Gastroesophageal sphincter (tissue), 3 donors: ENCODE measurements around the gene PYGO1.

ENCODE experiments used
- CTCF ChIP-seq, 4 experiments: fragments of 200-600 bp in 2 of 4; fragments of 450-650 bp in 2 of 4; sonication (generic) in 1 of 4; IDR thresholded peaks; one replicate each; pipeline ENCODE4 v1.5.1; 2017 to 2019; ENCODE audit warnings: antibody characterized with exemption in 4 of 4, mild to moderate bottlenecking in 2 of 4, moderate library complexity in 2 of 4
- POLR2AphosphoS5 ChIP-seq: sonication (generic); formaldehyde crosslinking; IDR thresholded peaks from one replicate; pipeline ENCODE4 v1.6.1; 2017; ENCODE audit warnings: antibody characterized with exemption

- TF ChIP-seq CTCF (IDR thresholded peaks at IDR 0.05) (no peak), POLR2AphosphoS5 (no peak)
These were observed 52.7 kb downstream of the PYGO1 start for GRCh38 chr15:55535436-55535835.
